Skin epidermis (tissue), 12 donors: ENCODE results near the gene VPS26B.
"Not testable (repeated sequence)": the region's sequence is repeated elsewhere in the genome, so short reads cannot be mapped to it uniquely, and the experiment has no call there.

Source experiments
- H3K27ac ChIP-seq, 21 experiments: fragments of 200-600 bp; sonication (generic) in 11 of 21; one replicate each; pipeline ENCODE4 v1.5.0; 2020; ENCODE audit warnings: mild to moderate bottlenecking in 3 of 21, inconsistent platforms in 2 of 21, moderate library complexity in 2 of 21
- H3K4me3 ChIP-seq, 7 experiments: fragments of 200-600 bp; sonication (generic) in 2 of 7; one replicate each; pipeline ENCODE4 v1.5.0; 2020; ENCODE audit warnings: inconsistent platforms in 2 of 7, mild to moderate bottlenecking in 2 of 7, moderate library complexity in 1 of 7

Gene VPS26B

GRCh38 chr11:134223836-134224709 lies at the start of gene VPS26B, which contains the start of gene NCAPD3:
Gene VPS26B, plus strand, starts transcription at chr11:134224671. Its CDS starts 452 bp downstream, at chr11:134225123.
Gene NCAPD3, minus strand, starts transcription at chr11:134223967. Its CDS starts 41 bp downstream, at chr11:134223926.
- H3K4me3 ChIP-seq, result peak within 1 kb of the TSS; percentile 73 to 98 (median 84)

GRCh38 chr11:134176284-134176683 lies 48.2 kb upstream of the VPS26B start:
- Histone ChIP-seq H3K4me3 (no peak overlapping the region), H3K27ac (no peak overlapping the region)

More at GRCh38 chr11:134223836-134224709, at the start of gene VPS26B, which contains the start of gene NCAPD3:
- peak within 1 kb of the TSS; percentile 27 to 95 (median 92) for H3K27ac ChIP-seq

- Histone ChIP-seq H3K27ac (no peak overlapping the region), H3K4me3 (no peak overlapping the region)
Observed at GRCh38 chr11:134178032-134178674, 46.3 kb upstream of the VPS26B start.

- H3K4me3 ChIP-seq, result no peak overlapping the region
Observed at GRCh38 chr11:134181707-134182106, 42.8 kb upstream of the VPS26B start.

GRCh38 chr11:134188092-134188491 lies 36.4 kb upstream of the VPS26B start:
- not testable (repeated sequence) for H3K27ac ChIP-seq, H3K4me3 ChIP-seq

More at GRCh38 chr11:134181707-134182106, 42.8 kb upstream of the VPS26B start:
- H3K27ac ChIP-seq, result no peak overlapping the region

GRCh38 chr11:134196756-134197155 lies 27.7 kb upstream of the VPS26B start:
- no peak overlapping the region for H3K27ac ChIP-seq

GRCh38 chr11:134199531-134199930 lies 24.9 kb upstream of the VPS26B start:
- Histone ChIP-seq H3K4me3 (no peak overlapping the region), H3K27ac (no peak overlapping the region)

More at GRCh38 chr11:134196756-134197155, 27.7 kb upstream of the VPS26B start:
- H3K4me3 ChIP-seq, result no peak overlapping the region

- no peak overlapping the region for H3K27ac ChIP-seq
Observed at GRCh38 chr11:134200688-134201087, 23.8 kb upstream of the VPS26B start.

GRCh38 chr11:134202661-134203060 lies 21.8 kb upstream of the VPS26B start:
- no peak overlapping the region for H3K4me3 ChIP-seq

More at GRCh38 chr11:134200688-134201087, 23.8 kb upstream of the VPS26B start:
- no peak overlapping the region for H3K4me3 ChIP-seq

GRCh38 chr11:134205729-134206128 lies 18.7 kb upstream of the VPS26B start:
- Histone ChIP-seq H3K4me3 (no peak overlapping the region), H3K27ac (peak overlapping the region in 4 of 21 experiments; percentile 29 to 69 (median 52))

More at GRCh38 chr11:134202661-134203060, 21.8 kb upstream of the VPS26B start:
- H3K27ac ChIP-seq, result no peak overlapping the region

- H3K27ac ChIP-seq, result peak overlapping the region in 5 of 21 experiments; percentile 14 to 69 (median 42)
Observed at GRCh38 chr11:134206185-134206584, 18.3 kb upstream of the VPS26B start.

GRCh38 chr11:134207538-134208239 lies 16.8 kb upstream of the VPS26B start:
- H3K4me3 ChIP-seq, result no peak overlapping the region
- H3K27ac ChIP-seq, result no peak overlapping the region

More at GRCh38 chr11:134206185-134206584, 18.3 kb upstream of the VPS26B start:
- no peak overlapping the region for H3K4me3 ChIP-seq

GRCh38 chr11:134215836-134216235 lies 8.6 kb upstream of the VPS26B start:
- H3K4me3 ChIP-seq, result no peak overlapping the region
- no peak overlapping the region for H3K27ac ChIP-seq

GRCh38 chr11:134216816-134217215 lies 7.7 kb upstream of the VPS26B start:
- Histone ChIP-seq H3K4me3 (no peak overlapping the region), H3K27ac (no peak overlapping the region)

- Histone ChIP-seq H3K27ac (peak overlapping the region in 12 of 21 experiments; percentile 63 to 95 (median 92)), H3K4me3 (peak overlapping the region; percentile 73 to 98 (median 84))
Observed at GRCh38 chr11:134223121-134223520, 1.4 kb upstream of the VPS26B start.

- Histone ChIP-seq H3K27ac (peak overlapping the region; percentile 27 to 95 (median 92)), H3K4me3 (peak overlapping the region; percentile 73 to 98 (median 84))
Observed at GRCh38 chr11:134224710-134225664, 516 bp downstream of the VPS26B start.

- peak overlapping the region in 1 of 7 experiments; percentile 74 for H3K4me3 ChIP-seq
- H3K27ac ChIP-seq, result no peak overlapping the region
Observed at GRCh38 chr11:134226806-134227325, 2.4 kb downstream of the VPS26B start.

- Histone ChIP-seq H3K27ac (peak overlapping the region in 2 of 21 experiments; percentile 2 to 17), H3K4me3 (no peak overlapping the region)
Observed at GRCh38 chr11:134228625-134229024, 4.2 kb downstream of the VPS26B start.
